Loucy (cell line): ENCODE data around the gene NME8.

Experiments used
- EZH2phosphoT487 ChIP-seq: fragments of 200-600 bp; IDR thresholded peaks from 2 replicates; pipeline ENCODE4 v1.6.1; 2018; ENCODE audit warnings: antibody characterized with exemption, mild to moderate bottlenecking, moderate library complexity, borderline replicate concordance
- TF ChIP-seq, protein P1 (sequence below): fragments of 200-600 bp; sonication (generic); conservative IDR thresholded peaks from 2 replicates; pipeline ENCODE4 v1.5.1; 2014; ENCODE audit warnings: mild to moderate bottlenecking, antibody characterized with exemption, low read length

DNA sequence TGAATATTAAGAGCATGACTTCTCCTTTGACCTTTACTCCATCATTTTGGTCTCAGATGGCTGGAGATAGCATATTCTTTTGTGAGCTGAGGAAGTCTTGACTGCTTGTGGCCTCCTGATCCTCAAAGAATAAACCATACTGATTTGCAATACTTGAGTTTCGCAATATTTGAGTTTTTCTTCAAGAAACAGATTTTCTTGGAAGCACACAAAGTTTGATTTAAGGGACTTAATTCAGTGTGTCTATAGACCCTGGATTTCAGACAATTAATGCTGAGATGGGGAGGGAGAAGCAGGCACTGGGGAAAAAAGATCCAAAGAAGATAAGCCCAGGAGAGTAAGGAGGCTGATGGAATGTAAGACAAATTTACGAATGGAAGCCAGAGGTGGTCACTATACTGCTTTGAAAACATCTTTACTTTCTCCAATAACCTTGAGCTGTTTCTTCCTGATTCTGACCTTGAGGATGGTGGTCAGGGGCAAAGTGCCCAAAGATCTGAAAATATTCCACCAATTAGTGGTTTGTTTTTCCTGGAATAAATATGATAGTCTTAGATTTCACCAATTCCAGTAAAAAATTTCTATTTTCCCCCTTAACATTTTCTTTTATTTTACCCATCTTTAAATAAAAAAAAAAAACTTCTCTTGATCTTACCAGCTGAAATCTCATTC lies 79.5 kb downstream of the NME8 start:
- no peak for TF ChIP-seq EZH2phosphoT487
- TF ChIP-seq, protein P1, sequence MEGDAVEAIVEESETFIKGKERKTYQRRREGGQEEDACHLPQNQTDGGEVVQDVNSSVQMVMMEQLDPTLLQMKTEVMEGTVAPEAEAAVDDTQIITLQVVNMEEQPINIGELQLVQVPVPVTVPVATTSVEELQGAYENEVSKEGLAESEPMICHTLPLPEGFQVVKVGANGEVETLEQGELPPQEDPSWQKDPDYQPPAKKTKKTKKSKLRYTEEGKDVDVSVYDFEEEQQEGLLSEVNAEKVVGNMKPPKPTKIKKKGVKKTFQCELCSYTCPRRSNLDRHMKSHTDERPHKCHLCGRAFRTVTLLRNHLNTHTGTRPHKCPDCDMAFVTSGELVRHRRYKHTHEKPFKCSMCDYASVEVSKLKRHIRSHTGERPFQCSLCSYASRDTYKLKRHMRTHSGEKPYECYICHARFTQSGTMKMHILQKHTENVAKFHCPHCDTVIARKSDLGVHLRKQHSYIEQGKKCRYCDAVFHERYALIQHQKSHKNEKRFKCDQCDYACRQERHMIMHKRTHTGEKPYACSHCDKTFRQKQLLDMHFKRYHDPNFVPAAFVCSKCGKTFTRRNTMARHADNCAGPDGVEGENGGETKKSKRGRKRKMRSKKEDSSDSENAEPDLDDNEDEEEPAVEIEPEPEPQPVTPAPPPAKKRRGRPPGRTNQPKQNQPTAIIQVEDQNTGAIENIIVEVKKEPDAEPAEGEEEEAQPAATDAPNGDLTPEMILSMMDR = no peak
